ENCODE results near the gene PAFAH1B1.

- TF ChIP-seq CTCF (conservative IDR thresholded peaks at IDR 0.05) (no peak), ZFX (IDR thresholded peaks at IDR 0.05) (no peak)
Measured at GRCh38 chr17:2700030-2700490, 106.6 kb downstream of the PAFAH1B1 start.

All from C4-2B (cell line).